ENCODE measurements around the gene RAPGEF1.

The RAPGEF1 gene

DNA sequence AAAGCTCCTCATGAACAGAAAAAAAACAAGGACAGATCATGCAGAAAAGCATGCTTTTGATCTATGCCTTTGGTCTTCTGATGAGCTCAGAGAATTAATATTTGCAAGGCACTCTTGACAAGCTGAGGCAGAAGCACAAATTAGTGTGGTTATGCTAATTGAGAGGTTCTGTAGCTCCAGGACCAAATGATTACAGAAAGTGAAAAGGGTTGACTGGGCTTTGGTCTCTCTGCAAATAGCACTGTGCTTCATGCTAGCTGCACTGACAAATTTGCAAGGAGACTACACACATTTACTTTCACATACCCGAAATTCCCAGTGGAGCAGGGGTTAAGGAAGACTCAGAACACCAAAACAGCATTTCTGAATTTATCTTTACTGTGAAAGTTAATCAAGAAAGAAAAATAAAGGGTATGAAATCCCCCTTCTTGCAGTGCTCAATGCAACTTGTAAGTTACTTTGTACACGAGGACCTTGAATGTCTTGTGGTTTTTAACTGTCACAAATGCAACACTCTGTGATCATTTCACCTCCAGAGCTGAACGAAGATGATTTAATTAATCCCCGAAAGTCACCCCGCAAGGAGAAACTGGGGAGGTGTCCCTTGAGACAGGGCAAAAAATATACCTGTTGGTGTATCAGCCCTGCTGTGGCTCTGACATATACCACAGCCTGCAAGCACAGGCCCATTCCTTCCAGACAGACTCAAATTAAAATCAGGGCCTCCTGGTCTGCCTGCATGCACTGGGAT lies 11.9 kb downstream of the RAPGEF1 start:
- no peak for TF ChIP-seq ZFX (IDR thresholded peaks at IDR 0.05; ENCODE audit: borderline replicate concordance)
- TF ChIP-seq, protein P1, sequence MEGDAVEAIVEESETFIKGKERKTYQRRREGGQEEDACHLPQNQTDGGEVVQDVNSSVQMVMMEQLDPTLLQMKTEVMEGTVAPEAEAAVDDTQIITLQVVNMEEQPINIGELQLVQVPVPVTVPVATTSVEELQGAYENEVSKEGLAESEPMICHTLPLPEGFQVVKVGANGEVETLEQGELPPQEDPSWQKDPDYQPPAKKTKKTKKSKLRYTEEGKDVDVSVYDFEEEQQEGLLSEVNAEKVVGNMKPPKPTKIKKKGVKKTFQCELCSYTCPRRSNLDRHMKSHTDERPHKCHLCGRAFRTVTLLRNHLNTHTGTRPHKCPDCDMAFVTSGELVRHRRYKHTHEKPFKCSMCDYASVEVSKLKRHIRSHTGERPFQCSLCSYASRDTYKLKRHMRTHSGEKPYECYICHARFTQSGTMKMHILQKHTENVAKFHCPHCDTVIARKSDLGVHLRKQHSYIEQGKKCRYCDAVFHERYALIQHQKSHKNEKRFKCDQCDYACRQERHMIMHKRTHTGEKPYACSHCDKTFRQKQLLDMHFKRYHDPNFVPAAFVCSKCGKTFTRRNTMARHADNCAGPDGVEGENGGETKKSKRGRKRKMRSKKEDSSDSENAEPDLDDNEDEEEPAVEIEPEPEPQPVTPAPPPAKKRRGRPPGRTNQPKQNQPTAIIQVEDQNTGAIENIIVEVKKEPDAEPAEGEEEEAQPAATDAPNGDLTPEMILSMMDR (IDR thresholded peaks at IDR 0.05) = no peak

DNA sequence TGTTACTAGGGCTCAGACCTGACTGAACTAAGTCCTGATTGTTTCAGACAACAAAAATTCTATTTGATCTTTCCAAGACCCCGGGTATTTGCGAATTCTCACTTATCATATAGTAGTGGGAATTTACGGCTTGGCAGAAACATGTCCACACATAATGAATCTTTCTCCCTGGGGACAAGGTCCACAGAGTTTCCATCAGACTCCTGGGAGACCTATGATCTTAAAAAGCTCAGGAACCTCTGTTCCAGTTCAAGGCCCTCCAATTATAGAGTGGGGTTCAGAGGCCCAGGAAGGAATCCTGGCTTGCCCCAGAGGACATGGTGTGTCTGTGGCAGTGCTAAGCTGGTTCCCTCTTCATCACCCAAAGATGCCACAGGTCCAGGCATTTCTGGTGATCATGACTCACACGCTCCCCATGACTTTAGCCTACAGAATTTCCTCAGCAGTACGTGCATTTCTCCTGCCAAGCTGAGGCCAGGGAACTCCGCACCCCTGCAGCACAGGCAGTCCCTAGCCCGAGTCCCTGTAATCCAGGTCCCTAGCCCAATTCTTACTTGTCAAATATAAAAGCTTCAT lies 12.6 kb downstream of the RAPGEF1 start:
- no peak overlapping the region for H3K27ac ChIP-seq

More for the DNA sequence above, 11.9 kb downstream of the RAPGEF1 start:
- no peak overlapping the region for H3K27ac ChIP-seq

DNA sequence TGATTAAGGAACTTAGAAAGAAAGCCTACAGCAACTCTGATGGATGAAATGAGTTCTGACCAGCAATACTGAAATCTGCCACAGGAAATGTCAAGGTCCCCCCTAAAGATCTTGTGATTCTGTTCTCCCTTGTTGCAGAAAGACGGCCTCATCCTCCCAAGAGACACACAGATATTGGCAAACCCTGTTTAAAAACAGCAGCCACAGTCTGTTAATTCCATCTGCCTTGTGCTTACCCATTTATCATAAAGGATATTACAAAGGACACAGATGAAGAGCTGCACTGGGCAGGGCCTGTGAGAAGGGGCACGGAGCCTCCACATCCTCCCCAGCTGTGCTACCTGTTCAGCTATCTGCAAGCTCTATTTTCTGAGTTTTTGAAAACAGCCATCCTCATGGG lies 15.2 kb downstream of the RAPGEF1 start:
- TF ChIP-seq ZFX (IDR thresholded peaks at IDR 0.05; ENCODE audit: borderline replicate concordance) = no peak
- TF ChIP-seq, protein P1 (IDR thresholded peaks at IDR 0.05) = no peak

More for the DNA sequence above, 12.6 kb downstream of the RAPGEF1 start:
- TF ChIP-seq, protein P1 (IDR thresholded peaks at IDR 0.05) = no peak
- no peak for TF ChIP-seq ZFX (IDR thresholded peaks at IDR 0.05; ENCODE audit: borderline replicate concordance)

DNA sequence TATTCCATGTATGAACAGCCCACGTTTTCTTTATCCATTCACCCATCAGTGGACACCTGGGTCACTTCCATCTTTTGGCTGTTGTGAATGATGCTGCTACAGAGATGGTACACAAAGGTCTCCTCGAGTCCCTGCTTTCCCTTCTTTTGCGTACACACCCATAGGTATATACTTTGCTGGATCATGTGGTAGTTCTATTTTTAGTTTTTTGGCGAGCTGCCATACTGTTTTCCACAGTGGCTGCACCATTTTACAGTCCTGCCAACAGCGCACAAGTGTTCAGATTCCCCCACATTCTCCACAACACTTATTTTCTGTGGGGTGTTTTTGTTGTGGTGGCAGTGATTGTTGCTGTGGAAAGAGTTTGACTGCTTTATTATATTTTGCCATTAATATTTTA lies 16.2 kb downstream of the RAPGEF1 start:
- no peak overlapping the region for H3K27ac ChIP-seq
- TF ChIP-seq ZFX (IDR thresholded peaks at IDR 0.05; ENCODE audit: borderline replicate concordance) = no peak
- TF ChIP-seq, protein P1 (IDR thresholded peaks at IDR 0.05) = no peak

More for the DNA sequence above, 15.2 kb downstream of the RAPGEF1 start:
- H3K27ac ChIP-seq = no peak overlapping the region

DNA sequence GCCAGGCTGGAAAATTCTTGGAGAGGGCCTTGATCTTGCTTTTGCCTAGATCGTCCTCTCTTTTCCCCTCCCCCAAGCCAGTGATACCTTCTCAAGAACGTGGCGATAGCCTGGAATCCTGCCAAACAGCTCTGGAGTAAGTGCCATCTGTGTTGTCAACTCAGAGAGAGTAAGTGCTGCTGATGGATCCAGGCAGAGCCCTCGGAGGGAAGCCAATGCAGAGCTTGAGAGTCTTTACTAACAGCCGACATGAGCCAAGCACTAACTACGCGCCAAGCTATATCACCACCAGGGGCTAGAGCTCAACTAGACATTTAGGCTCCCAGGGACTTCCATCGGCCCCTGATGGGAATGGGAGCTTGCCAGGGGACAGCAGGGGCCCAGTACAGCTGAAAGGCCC lies 17.6 kb downstream of the RAPGEF1 start:
- H3K27ac ChIP-seq = no peak overlapping the region
- TF ChIP-seq, protein P1 (IDR thresholded peaks at IDR 0.05) = no peak
- no peak for TF ChIP-seq ZFX (IDR thresholded peaks at IDR 0.05; ENCODE audit: borderline replicate concordance)

DNA sequence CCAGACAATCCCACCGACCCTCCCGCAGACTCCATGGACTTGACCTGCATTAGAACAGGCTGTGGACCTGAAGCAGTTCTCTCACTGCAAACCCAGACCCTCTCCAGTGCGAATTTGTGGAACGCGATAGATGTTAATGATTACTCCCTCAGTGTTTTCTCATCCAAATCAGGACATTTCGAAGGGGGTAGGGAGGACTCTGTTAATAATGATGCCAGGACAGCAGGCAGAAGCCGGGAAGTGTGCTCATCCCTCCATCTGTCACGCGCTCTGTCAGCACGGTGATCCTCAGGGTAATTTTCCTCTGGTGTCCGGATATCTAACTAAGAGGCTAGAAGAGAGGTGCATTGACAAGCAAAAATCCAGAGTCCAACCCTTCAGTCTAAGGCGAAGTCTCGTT lies 18.8 kb downstream of the RAPGEF1 start:
- no peak for TF ChIP-seq ZFX (IDR thresholded peaks at IDR 0.05; ENCODE audit: borderline replicate concordance)
- TF ChIP-seq, protein P1 (IDR thresholded peaks at IDR 0.05) = no peak
- no peak overlapping the region for H3K27ac ChIP-seq

DNA sequence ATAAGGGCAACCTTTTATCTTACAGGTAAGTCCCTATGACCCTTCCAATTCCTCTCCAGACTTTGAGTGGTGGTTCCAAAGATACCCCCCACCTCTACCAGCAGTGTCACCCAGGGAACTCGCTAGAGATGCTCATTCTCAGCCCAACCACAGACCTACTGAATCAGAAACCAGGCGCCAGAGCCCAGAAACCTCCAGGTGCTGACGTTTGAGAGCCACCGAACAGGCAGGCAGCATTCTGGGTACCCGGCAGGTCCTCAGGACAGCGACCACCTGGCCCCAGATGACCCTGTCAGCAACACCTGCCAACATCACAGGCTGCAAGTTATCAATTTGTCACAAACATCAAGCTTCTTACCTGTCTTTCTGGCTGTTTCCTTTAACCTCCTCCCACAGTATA lies 19.5 kb downstream of the RAPGEF1 start:
- TF ChIP-seq, protein P1 (IDR thresholded peaks at IDR 0.05) = no peak
- H3K27ac ChIP-seq = no peak overlapping the region

Measured in 22Rv1 (cell line).